ENCODE results near the gene GALR1. TPM values are rescaled to one million over a fixed set of nuclear protein-coding genes. Genes with fewer than 3 reads are reported as not detected.
A peak's percentile ranks its signal among the peaks of the same experiment; 100 is the strongest.

Gene GALR1
- total RNA-seq, 3 donors from 2014 or later, result under 0.01 TPM; not detected in 1

- peak overlapping the region in 2 of 3 donors; percentile 31 to 58 for H3K4me3 ChIP-seq
- intact Hi-C loops (cut with DNase I; ENCODE audit: low total_unique reads), result no loop called here
- peaks cover 0 to 10% of the 10 kb centered on the region in 2 donors for H3K9me3 ChIP-seq
- no peaks in the 10 kb centered on the region for H3K36me3 ChIP-seq
- H3K27me3 ChIP-seq, result peaks cover 0 to 60% of the 10 kb centered on the region in 2 donors
- TF ChIP-seq POLR2A (IDR thresholded peaks at IDR 0.05) (no peak), POLR2AphosphoS5 (IDR thresholded peaks at IDR 0.05) (no peak), CTCF (IDR thresholded peaks at IDR 0.05) (no peak)
- no peak for DNase-seq (ENCODE audit: low spot score in 2 of 2)
- H3K4me1 ChIP-seq, result peaks cover 0 to 10% of the 10 kb centered on the region in 2 donors
- H3K27ac ChIP-seq, result no peak overlapping the region
Observed at GRCh38 chr18:77250501-77250925, 865 bp downstream of the GALR1 start.

GRCh38 chr18:77250926-77251729, 1.5 kb downstream of the GALR1 start:
- H3K4me1 ChIP-seq, result peaks cover 0 to 10% of the 10 kb centered on the region in 2 donors
- peaks cover 0 to 10% of the 10 kb centered on the region in 2 donors for H3K9me3 ChIP-seq
- peaks cover 0 to 60% of the 10 kb centered on the region in 2 donors for H3K27me3 ChIP-seq
- H3K4me3 ChIP-seq, result peak overlapping the region in 2 of 3 donors; percentile 31 to 58
- no peak overlapping the region for H3K27ac ChIP-seq
- no peak for TF ChIP-seq POLR2A (IDR thresholded peaks at IDR 0.05)
- TF ChIP-seq POLR2AphosphoS5 (IDR thresholded peaks at IDR 0.05), result no peak
- TF ChIP-seq CTCF (IDR thresholded peaks at IDR 0.05), result no peak
- H3K36me3 ChIP-seq, result no peaks in the 10 kb centered on the region
- intact Hi-C loops (cut with DNase I; ENCODE audit: low total_unique reads), result loop anchor here (1.0 kb wide), 1 partner anchor 17 kb away; no protein-coding TSS in a partner anchor
- DNase-seq (ENCODE audit: low spot score in 2 of 2), result no peak

GRCh38 chr18:77251730-77252050, 2.0 kb downstream of the GALR1 start:
- no peak for TF ChIP-seq POLR2A (IDR thresholded peaks at IDR 0.05)
- TF ChIP-seq POLR2AphosphoS5 (IDR thresholded peaks at IDR 0.05), result no peak
- TF ChIP-seq CTCF (IDR thresholded peaks at IDR 0.05), result no peak
- Histone ChIP-seq H3K36me3 (no peaks in the 10 kb centered on the region), H3K27me3 (peaks cover 0 to 57% of the 10 kb centered on the region in 2 donors), H3K4me1 (peaks cover 0 to 10% of the 10 kb centered on the region in 2 donors), H3K4me3 (peak overlapping the region in 1 of 3 donors; percentile 58), H3K27ac (no peak overlapping the region), H3K9me3 (peaks cover 0 to 10% of the 10 kb centered on the region in 2 donors)
- no peak for DNase-seq (ENCODE audit: low spot score in 2 of 2)
- intact Hi-C loops (cut with DNase I; ENCODE audit: low total_unique reads), result loop anchor here (1.0 kb wide), 1 partner anchor 17 kb away; no protein-coding TSS in a partner anchor

GRCh38 chr18:77254711-77255405, 5.2 kb downstream of the GALR1 start:
- Histone ChIP-seq H3K4me3 (no peak overlapping the region), H3K27ac (no peak overlapping the region), H3K9me3 (no peaks in the 10 kb centered on the region), H3K27me3 (peaks cover 0 to 27% of the 10 kb centered on the region in 2 donors), H3K4me1 (peaks cover 0 to 7% of the 10 kb centered on the region in 2 donors), H3K36me3 (no peaks in the 10 kb centered on the region)
- no peak for DNase-seq (ENCODE audit: low spot score in 2 of 2)
- no peak for TF ChIP-seq POLR2A (IDR thresholded peaks at IDR 0.05)
- no peak for TF ChIP-seq POLR2AphosphoS5 (IDR thresholded peaks at IDR 0.05)
- no peak for TF ChIP-seq CTCF (IDR thresholded peaks at IDR 0.05)
- intact Hi-C loops (cut with DNase I; ENCODE audit: low total_unique reads), result no loop called here
